Upper lobe of left lung (tissue), 6 donors: ENCODE measurements around the gene RNF7. TPM values are rescaled to one million over a fixed set of nuclear protein-coding genes. Genes with fewer than 3 reads are reported as not detected.
A peak's percentile ranks its signal among the peaks of the same experiment; 100 is the strongest.
"Not testable (repeated sequence)": the region's sequence is repeated elsewhere in the genome, so short reads cannot be mapped to it uniquely, and the experiment has no call there.

ENCODE experiments used
- ATAC-seq, 2 donors: fragments of 200-7000 bp; cut with Tn5 transposase; one replicate each; pipeline ENCODE4 v1.9.1; 2022; ENCODE audit warnings: mild to moderate bottlenecking in 2 of 2, moderate library complexity in 2 of 2; ENCODE audit not compliant: low FRiP score in 2 of 2
- DNase-seq, 2 donors: peaks; one replicate each; pipeline ENCODE4 v3.0.0-alpha.2; 2019 to 2020
- H3K27ac ChIP-seq, 4 donors: fragments of 200-600 bp; sonication (generic); one replicate each; pipeline ENCODE4 v1.5.1; 2016 to 2019
- H3K27me3 ChIP-seq, 4 donors: fragments of 200-600 bp; sonication (generic); one replicate each; pipeline ENCODE4 v1.5.1; 2017 to 2019
- H3K36me3 ChIP-seq, 4 donors: fragments of 200-600 bp; sonication (generic); one replicate each; pipeline ENCODE4 v1.5.1; 2016 to 2019
- H3K4me1 ChIP-seq, 4 donors: fragments of 200-600 bp; sonication (generic); one replicate each; pipeline ENCODE4 v1.5.1; 2018 to 2019
- H3K4me3 ChIP-seq, 4 donors: fragments of 200-600 bp; sonication (generic); one replicate each; pipeline ENCODE4 v1.5.1; 2017 to 2019; ENCODE audit warnings: mild to moderate bottlenecking in 2 of 4, moderate library complexity in 1 of 4
- H3K9me3 ChIP-seq, 4 donors: fragments of 200-600 bp; sonication (generic); one replicate each; pipeline ENCODE4 v1.5.1; 2018 to 2019
- CTCF ChIP-seq, 6 experiments: fragments of 450-650 bp in 4 of 6; fragments of 200-600 bp in 2 of 6; sonication (generic) in 2 of 6; IDR thresholded peaks; one replicate each; pipeline ENCODE4 v1.5.1; 2016 to 2019; ENCODE audit warnings: antibody characterized with exemption in 6 of 6
- EP300 ChIP-seq, 4 donors: sonication (generic); formaldehyde crosslinking; IDR thresholded peaks; one replicate each; pipeline ENCODE4 v1.5.1; 2017; ENCODE audit warnings: antibody characterized with exemption in 4 of 4, control low read depth in 2 of 4
- POLR2A ChIP-seq, 4 donors: fragments of 450-650 bp; IDR thresholded peaks; one replicate each; pipeline ENCODE4 v1.5.1; 2016 to 2017; ENCODE audit warnings: antibody characterized with exemption in 4 of 4, mild to moderate bottlenecking in 2 of 4
- POLR2AphosphoS5 ChIP-seq, 2 donors: sonication (generic); formaldehyde crosslinking; IDR thresholded peaks; one replicate each; pipeline ENCODE4 v1.5.1; 2017; ENCODE audit warnings: antibody characterized with exemption in 2 of 2
- WGBS, 2 donors: methylation state at CpG; one replicate each; pipeline ENCODE4 v1.1.5; 2017 to 2018; 5-methylcytosine and 5-hydroxymethylcytosine counted together
- total RNA-seq, 6 donors: library from RNA; depleted of rRNA in 4 of 6; stranded (reverse); fragments of >200 nt in 4 of 6; gene quantifications; one replicate each; pipeline versions ENCODE4 v1.1.0 to v1.2.1, GENCODE V29; 2016 to 2021
- donor health status: DM: no; HTN: no; CAD: no; lungs with moderate emphysema.
- donor health status: DM: no; HTN: yes; CAD: no; lungs with severe emphysema.

Gene RNF7
- 10 to 100 TPM in 5 of 6 donors, 1 to 10 TPM in 1; 9.4 to 76.3 (median 49.0) TPM for total RNA-seq

- H3K27me3 ChIP-seq: no peaks in the 10 kb centered on the region
- no peaks in the 10 kb centered on the region for H3K9me3 ChIP-seq
- peak within 1 kb of the TSS; percentile 90 to 96 (median 94) for H3K27ac ChIP-seq
- H3K4me3 ChIP-seq: peak within 1 kb of the TSS; percentile 70 to 91 (median 86)
- peaks cover 27 to 33% (median 29%) of the 10 kb centered on the region in 4 donors for H3K4me1 ChIP-seq
- ATAC-seq: peak; percentile 99
- H3K36me3 ChIP-seq: no peaks in the 10 kb centered on the region
- peak; percentile 96 to 100 for DNase-seq
- TF ChIP-seq POLR2A (IDR thresholded peaks at IDR 0.05) (peak in 3 of 4 donors; percentile 67 to 84 (median 84)), EP300 (IDR thresholded peaks at IDR 0.05) (no peak), POLR2AphosphoS5 (IDR thresholded peaks at IDR 0.05) (peak; percentile 63 to 82), CTCF (IDR thresholded peaks at IDR 0.05) (peak; percentile 81 to 99 (median 98))
- 0% methylated on average over 30 to 53 of the region's 81 CpGs for WGBS, 2 donors
Measured at GRCh38 chr3:141738022-141738890, at the start of gene RNF7. Gene RNF7 (plus strand): TSS chr3:141738298. CDS start chr3:141738342, 44 bp downstream.

- Histone ChIP-seq H3K4me3 (no peak overlapping the region), H3K27me3 (no peaks in the 10 kb centered on the region), H3K9me3 (peaks cover 0 to 6% (median 3%) of the 10 kb centered on the region in 4 donors), H3K4me1 (peaks cover 6 to 24% (median 12%) of the 10 kb centered on the region in 4 donors), H3K36me3 (no peaks in the 10 kb centered on the region), H3K27ac (peak overlapping the region; percentile 32 to 70 (median 54))
- WGBS, 2 donors: 42 to 43% methylated on average over 4 of the region's 4 CpGs
- peak in 1 of 2 donors; percentile 75 for ATAC-seq
- TF ChIP-seq EP300 (IDR thresholded peaks at IDR 0.05) (peak in 1 of 4 donors; percentile 2), POLR2A (IDR thresholded peaks at IDR 0.05) (no peak), CTCF (IDR thresholded peaks at IDR 0.05) (peak in 1 of 6 experiments; percentile 10)
- no peak for DNase-seq
Measured at GRCh38 chr3:141690431-141691072, 47.5 kb upstream of the RNF7 start.

- Histone ChIP-seq H3K27ac (peak overlapping the region in 1 of 4 donors; percentile 62), H3K4me1 (peaks cover 5 to 17% (median 7%) of the 10 kb centered on the region in 4 donors)
- 72 to 90% methylated on average over 3 of the region's 3 CpGs for WGBS, 2 donors
- ATAC-seq, DNase-seq, H3K27me3 ChIP-seq, H3K9me3 ChIP-seq, H3K4me3 ChIP-seq, H3K36me3 ChIP-seq: not testable (repeated sequence)
Measured at GRCh38 chr3:141691471-141691870, 46.6 kb upstream of the RNF7 start.

- not testable (repeated sequence) for H3K9me3 ChIP-seq, H3K27me3 ChIP-seq, ATAC-seq, H3K36me3 ChIP-seq, H3K4me3 ChIP-seq, DNase-seq, H3K27ac ChIP-seq, H3K4me1 ChIP-seq
- WGBS, 2 donors: 79 to 94% methylated on average over 4 of the region's 4 CpGs
Measured at GRCh38 chr3:141692973-141693372, 45.1 kb upstream of the RNF7 start.

- Histone ChIP-seq H3K9me3 (no peaks in the 10 kb centered on the region), H3K4me3 (no peak overlapping the region), H3K36me3 (no peaks in the 10 kb centered on the region), H3K4me1 (no peaks in the 10 kb centered on the region), H3K27me3 (no peaks in the 10 kb centered on the region), H3K27ac (no peak overlapping the region)
- ATAC-seq (no peak), DNase-seq (no peak)
- WGBS, 2 donors: 62 to 63% methylated on average over 7 of the region's 7 CpGs
- TF ChIP-seq EP300 (IDR thresholded peaks at IDR 0.05) (no peak), POLR2AphosphoS5 (IDR thresholded peaks at IDR 0.05) (no peak), CTCF (IDR thresholded peaks at IDR 0.05) (no peak), POLR2A (IDR thresholded peaks at IDR 0.05) (no peak)
Measured at GRCh38 chr3:141699324-141699723, 38.8 kb upstream of the RNF7 start.
